ENCODE results near the gene PRRX2. TPM values are rescaled to one million over a fixed set of nuclear protein-coding genes. Genes with fewer than 3 reads are reported as not detected.

PRRX2 gene
- total and polyA plus RNA-seq, 7 donors = 0.46 to 4.7 (median 2.0) TPM; not detected in 1

GRCh38 chr9:129685220-129685932, 19.9 kb downstream of the PRRX2 start:
- intact Hi-C loops (cut with DNase I) = no loop called here
- TF ChIP-seq CTCF (IDR thresholded peaks at IDR 0.05) (no peak), POLR2AphosphoS5 (IDR thresholded peaks at IDR 0.05) (no peak), POLR2A (IDR thresholded peaks at IDR 0.05) (no peak), EP300 (IDR thresholded peaks at IDR 0.05) (no peak)
- 66 to 81% methylated on average over 15 of the region's 15 CpGs for WGBS, 2 donors

GRCh38 chr9:129685933-129686259, 20.4 kb downstream of the PRRX2 start:
- Histone ChIP-seq H3K4me3 (no peak overlapping the region), H3K9me3 (no peaks in the 10 kb centered on the region), H3K4me1 (no peaks in the 10 kb centered on the region), H3K27me3 (no peaks in the 10 kb centered on the region), H3K36me3 (no peaks in the 10 kb centered on the region), H3K27ac (no peak overlapping the region)
- no peak for DNase-seq
- WGBS, 2 donors = 67 to 76% methylated on average over 3 of the region's 3 CpGs
- intact Hi-C loops (cut with DNase I) = no loop called here
- TF ChIP-seq EP300 (IDR thresholded peaks at IDR 0.05) = no peak

More at GRCh38 chr9:129685220-129685932, 19.9 kb downstream of the PRRX2 start:
- no peak for DNase-seq
- Histone ChIP-seq H3K27me3 (no peaks in the 10 kb centered on the region), H3K4me3 (no peak overlapping the region), H3K27ac (no peak overlapping the region), H3K36me3 (no peaks in the 10 kb centered on the region), H3K4me1 (no peaks in the 10 kb centered on the region), H3K9me3 (no peaks in the 10 kb centered on the region)

- Histone ChIP-seq H3K27me3 (no peaks in the 10 kb centered on the region), H3K4me1 (no peaks in the 10 kb centered on the region), H3K36me3 (no peaks in the 10 kb centered on the region), H3K4me3 (no peak overlapping the region), H3K9me3 (no peaks in the 10 kb centered on the region), H3K27ac (no peak overlapping the region)
- no peak for TF ChIP-seq POLR2A (IDR thresholded peaks at IDR 0.05)
- TF ChIP-seq EP300 (IDR thresholded peaks at IDR 0.05) = no peak
- TF ChIP-seq POLR2AphosphoS5 (IDR thresholded peaks at IDR 0.05) = no peak
- TF ChIP-seq CTCF (IDR thresholded peaks at IDR 0.05) = no peak
- intact Hi-C loops (cut with DNase I) = no loop called here
- 78 to 79% methylated on average over 9 of the region's 9 CpGs for WGBS, 2 donors
- no peak for DNase-seq
These were observed 21.3 kb downstream of the PRRX2 start for GRCh38 chr9:129686736-129687135.

GRCh38 chr9:129687391-129687790, 21.9 kb downstream of the PRRX2 start:
- DNase-seq = no peak
- no peak overlapping the region for H3K27ac ChIP-seq
- H3K4me1 ChIP-seq = no peaks in the 10 kb centered on the region
- intact Hi-C loops (cut with DNase I) = no loop called here
- no peak overlapping the region for H3K4me3 ChIP-seq
- no peaks in the 10 kb centered on the region for H3K27me3 ChIP-seq
- no peaks in the 10 kb centered on the region for H3K36me3 ChIP-seq
- WGBS, 2 donors = 34 to 81% methylated on average over 10 of the region's 10 CpGs
- no peaks in the 10 kb centered on the region for H3K9me3 ChIP-seq
- no peak for TF ChIP-seq EP300 (IDR thresholded peaks at IDR 0.05)
- TF ChIP-seq POLR2AphosphoS5 (IDR thresholded peaks at IDR 0.05) = no peak
- TF ChIP-seq POLR2A (IDR thresholded peaks at IDR 0.05) = no peak
- no peak for TF ChIP-seq CTCF (IDR thresholded peaks at IDR 0.05)

- intact Hi-C loops (cut with DNase I) = no loop called here
- H3K4me3 ChIP-seq = no peak overlapping the region
- no peaks in the 10 kb centered on the region for H3K4me1 ChIP-seq
- no peaks in the 10 kb centered on the region for H3K36me3 ChIP-seq
- WGBS, 2 donors = 85 to 90% methylated on average over 11 of the region's 11 CpGs
- H3K9me3 ChIP-seq = no peaks in the 10 kb centered on the region
- H3K27ac ChIP-seq = no peak overlapping the region
- DNase-seq = no peak
- H3K27me3 ChIP-seq = no peaks in the 10 kb centered on the region
- TF ChIP-seq POLR2AphosphoS5 (IDR thresholded peaks at IDR 0.05) (no peak), EP300 (IDR thresholded peaks at IDR 0.05) (no peak), CTCF (IDR thresholded peaks at IDR 0.05) (no peak), POLR2A (IDR thresholded peaks at IDR 0.05) (no peak)
These were observed 23.0 kb downstream of the PRRX2 start for GRCh38 chr9:129688285-129689043.

Data from sigmoid colon (tissue), 7 donors.